Diencephalon (tissue), 1 donor: ENCODE measurements around the gene ICAM5. TPM values are rescaled to one million over a fixed set of nuclear protein-coding genes. Genes with fewer than 3 reads are reported as not detected.

Experiments
- small RNA-seq: library from RNA; depleted of rRNA; stranded (forward); fragments of <200 nt; gene quantifications from one replicate; pipeline ENCODE3, GENCODE V24; 2014
- total RNA-seq: library from RNA; depleted of rRNA; stranded (reverse); fragments of >200 nt; gene quantifications from one replicate; pipeline ENCODE4 v1.2.3, GENCODE V29; 2014

The ICAM5 gene, protein sequence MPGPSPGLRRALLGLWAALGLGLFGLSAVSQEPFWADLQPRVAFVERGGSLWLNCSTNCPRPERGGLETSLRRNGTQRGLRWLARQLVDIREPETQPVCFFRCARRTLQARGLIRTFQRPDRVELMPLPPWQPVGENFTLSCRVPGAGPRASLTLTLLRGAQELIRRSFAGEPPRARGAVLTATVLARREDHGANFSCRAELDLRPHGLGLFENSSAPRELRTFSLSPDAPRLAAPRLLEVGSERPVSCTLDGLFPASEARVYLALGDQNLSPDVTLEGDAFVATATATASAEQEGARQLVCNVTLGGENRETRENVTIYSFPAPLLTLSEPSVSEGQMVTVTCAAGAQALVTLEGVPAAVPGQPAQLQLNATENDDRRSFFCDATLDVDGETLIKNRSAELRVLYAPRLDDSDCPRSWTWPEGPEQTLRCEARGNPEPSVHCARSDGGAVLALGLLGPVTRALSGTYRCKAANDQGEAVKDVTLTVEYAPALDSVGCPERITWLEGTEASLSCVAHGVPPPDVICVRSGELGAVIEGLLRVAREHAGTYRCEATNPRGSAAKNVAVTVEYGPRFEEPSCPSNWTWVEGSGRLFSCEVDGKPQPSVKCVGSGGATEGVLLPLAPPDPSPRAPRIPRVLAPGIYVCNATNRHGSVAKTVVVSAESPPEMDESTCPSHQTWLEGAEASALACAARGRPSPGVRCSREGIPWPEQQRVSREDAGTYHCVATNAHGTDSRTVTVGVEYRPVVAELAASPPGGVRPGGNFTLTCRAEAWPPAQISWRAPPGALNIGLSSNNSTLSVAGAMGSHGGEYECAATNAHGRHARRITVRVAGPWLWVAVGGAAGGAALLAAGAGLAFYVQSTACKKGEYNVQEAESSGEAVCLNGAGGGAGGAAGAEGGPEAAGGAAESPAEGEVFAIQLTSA
- total RNA-seq: 2.5 TPM

DNA sequence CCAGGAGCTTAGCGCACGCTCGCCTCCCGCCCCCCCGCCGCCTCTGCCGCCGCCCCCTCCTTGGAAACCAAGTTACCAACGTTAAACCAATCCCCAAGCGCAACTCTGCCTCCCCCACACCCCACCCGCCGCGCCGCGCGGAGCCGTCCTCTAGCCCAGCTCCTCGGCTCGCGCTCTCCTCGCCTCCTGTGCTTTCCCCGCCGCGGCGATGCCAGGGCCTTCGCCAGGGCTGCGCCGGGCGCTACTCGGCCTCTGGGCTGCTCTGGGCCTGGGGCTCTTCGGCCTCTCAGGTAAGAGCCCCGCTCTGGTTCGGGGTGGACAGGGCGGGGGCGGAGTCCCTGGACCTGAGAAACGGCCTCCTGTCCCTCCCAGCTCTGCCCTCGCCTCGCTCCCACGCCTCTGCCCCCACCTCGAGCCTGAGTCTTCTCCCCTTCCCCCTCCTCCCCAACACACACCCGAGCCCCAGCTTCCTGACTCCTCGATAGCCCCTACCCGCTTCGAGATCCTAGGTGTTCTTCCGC lies at the start of gene ICAM5:
Gene ICAM5 (plus strand): TSS at position 117 of the 521 bp plus-strand sequence. CDS start 92 bp downstream, at position 209.

DNA sequence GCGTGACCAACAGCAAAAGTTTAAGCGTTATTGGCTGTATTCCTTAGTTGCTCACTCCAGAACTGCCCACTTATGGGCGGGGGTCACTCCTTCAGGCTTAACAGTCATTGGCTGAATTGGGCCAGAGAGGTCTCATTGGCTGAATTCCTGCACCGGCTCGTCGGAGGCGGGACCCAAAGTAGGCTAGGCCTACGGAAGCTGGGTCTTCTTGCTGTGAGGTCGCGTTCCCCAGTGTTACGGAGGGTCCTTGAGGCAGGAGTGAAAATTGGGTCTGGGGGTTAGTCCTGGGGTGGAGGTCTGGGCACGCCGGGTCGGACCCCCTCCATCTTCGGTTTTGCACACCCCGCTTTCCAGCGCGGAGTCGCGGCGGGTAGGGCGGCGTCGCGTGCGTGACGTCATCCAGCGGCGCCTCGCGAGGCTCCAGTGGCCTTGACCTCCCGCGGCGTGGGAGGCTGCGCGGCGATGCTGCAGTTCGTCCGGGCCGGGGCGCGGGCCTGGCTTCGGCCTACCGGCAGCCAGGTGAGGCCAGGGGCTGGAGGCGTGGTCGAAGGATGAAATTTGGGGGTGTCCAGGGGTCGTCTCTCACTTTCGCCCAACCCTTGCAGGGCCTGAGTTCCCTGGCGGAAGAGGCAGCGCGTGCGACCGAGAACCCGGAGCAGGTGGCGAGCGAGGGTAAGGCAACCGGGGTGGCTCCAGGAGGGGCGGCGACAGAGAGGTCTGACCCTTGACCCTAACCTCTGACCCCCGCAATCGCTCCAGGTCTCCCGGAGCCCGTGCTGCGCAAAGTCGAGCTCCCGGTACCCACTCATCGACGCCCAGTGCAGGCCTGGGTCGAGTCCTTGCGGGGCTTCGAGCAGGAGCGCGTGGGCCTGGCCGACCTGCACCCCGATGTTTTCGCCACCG lies 37.7 kb upstream of the ICAM5 start, which contains the start of gene MRPL4:
Gene MRPL4 (plus strand): TSS at position 423 of the 903 bp plus-strand sequence. CDS start 40 bp downstream, at position 463.

DNA sequence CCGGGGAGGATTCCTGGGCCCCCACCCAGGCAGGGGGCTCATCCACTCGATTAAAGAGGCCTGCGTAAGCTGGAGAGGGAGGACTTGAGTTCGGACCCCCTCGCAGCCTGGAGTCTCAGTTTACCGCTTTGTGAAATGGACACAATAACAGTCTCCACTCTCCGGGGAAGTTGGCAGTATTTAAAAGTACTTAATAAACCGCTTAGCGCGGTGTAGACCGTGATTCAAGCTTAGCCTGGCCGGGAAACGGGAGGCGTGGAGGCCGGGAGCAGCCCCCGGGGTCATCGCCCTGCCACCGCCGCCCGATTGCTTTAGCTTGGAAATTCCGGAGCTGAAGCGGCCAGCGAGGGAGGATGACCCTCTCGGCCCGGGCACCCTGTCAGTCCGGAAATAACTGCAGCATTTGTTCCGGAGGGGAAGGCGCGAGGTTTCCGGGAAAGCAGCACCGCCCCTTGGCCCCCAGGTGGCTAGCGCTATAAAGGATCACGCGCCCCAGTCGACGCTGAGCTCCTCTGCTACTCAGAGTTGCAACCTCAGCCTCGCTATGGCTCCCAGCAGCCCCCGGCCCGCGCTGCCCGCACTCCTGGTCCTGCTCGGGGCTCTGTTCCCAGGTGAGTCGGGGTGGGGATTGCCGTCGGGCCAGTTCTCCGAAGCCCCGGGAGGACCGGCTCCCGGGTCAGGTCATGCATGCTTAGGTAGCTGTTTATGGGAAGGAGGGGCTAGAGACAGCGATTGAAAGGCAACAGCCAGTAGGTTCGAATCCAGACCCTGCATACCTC lies 18.9 kb upstream of the ICAM5 start, which contains the start of gene ICAM1:
Gene ICAM1 (plus strand): TSS at position 505 of the 779 bp plus-strand sequence. CDS start 40 bp downstream, at position 545.

DNA sequence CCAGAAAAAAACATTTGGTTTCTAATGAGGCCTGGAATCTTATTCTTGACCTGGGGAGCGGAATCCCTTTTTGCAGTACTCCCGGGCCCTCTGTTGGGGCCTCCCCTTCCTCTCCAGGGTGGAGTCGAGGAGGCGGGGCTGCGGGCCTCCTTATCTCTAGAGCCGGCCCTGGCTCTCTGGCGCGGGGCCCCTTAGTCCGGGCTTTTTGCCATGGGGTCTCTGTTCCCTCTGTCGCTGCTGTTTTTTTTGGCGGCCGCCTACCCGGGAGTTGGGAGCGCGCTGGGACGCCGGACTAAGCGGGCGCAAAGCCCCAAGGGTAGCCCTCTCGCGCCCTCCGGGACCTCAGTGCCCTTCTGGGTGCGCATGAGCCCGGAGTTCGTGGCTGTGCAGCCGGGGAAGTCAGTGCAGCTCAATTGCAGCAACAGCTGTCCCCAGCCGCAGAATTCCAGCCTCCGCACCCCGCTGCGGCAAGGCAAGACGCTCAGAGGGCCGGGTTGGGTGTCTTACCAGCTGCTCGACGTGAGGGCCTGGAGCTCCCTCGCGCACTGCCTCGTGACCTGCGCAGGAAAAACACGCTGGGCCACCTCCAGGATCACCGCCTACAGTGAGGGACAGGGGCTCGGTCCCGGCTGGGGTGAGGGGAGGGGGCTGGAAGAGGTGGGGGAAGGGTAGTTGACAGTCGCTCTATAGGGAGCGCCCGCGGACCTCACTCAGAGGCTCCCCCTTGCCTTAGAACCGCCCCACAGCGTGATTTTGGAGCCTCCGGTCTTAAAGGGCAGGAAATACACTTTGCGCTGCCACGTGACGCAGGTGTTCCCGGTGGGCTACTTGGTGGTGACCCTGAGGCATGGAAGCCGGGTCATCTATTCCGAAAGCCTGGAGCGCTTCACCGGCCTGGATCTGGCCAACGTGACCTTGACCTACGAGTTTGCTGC lies 2.7 kb upstream of the ICAM5 start, which contains the start of gene ICAM4:
Gene ICAM4 (plus strand): TSS at position 153 of the 935 bp plus-strand sequence. CDS start 58 bp downstream, at position 211.

DNA sequence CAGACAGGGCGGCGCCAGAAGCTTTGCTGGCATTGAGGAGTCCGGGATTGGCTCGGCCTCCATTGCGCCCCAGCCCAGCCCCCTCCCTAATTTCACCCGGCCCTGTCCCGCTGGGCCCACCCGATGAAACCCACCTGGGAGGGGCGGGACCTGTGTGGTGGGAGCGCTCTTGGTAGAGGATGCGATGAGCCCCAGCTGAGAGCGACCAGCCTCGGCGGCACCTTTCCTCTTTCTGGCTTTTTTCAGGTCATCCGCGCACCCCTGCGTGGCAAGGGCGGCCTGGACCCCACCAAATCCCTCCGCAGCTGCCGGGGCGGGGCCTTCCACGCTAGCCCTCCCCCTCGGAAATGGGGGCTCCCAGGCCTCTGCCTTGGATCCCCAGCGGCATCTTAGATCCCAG lies 19.7 kb downstream of the ICAM5 start, which contains the start of gene ZGLP1:
Gene ZGLP1 (minus strand): TSS at position 393 of the 400 bp plus-strand sequence.

DNA sequence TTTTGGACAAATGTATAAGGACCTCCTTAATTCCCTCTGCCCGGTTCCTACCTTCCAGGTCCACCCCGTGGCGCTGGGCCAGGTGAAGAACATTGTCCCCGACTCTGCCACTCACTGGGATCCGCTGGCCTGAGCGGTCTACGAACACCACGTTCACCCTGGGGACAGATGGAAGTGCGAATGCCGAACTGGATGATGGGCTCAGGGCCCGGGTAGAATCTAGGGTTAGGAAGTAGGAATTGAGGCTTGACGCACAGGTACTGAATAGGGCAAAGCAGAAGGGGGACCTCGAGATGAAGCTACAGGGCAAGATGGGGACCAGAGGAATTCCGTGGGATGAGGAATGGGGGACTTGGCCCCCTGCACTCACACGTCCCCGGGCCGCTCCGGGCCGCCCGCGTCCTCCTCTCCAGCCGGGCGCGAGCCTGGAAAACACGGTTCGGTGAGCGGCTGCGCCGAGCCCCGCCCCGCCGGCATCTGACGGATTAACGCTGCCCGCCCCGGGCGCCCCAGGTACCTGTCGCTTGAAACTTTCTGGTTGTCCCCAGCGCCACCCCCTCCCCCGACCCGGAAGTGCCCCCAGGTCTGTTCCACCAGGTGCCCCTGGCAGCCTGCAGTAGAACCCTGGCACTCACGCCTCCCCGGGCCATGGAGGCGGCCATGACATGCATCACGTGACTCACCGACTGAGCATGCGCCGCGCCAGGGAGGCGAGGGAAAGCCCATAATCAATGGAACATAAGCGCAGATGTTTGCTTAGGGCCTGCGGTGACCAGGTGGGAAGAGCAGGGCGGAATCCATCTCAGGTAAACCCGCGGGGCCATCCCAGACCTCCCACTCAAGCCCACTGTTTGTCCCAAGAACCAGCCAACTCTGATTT lies 25.8 kb downstream of the ICAM5 start, which contains the start of gene FDX2:
Gene FDX2 (minus strand): TSS at position 681 of the 880 bp plus-strand sequence. CDS start 19 bp downstream, at position 662.

DNA sequence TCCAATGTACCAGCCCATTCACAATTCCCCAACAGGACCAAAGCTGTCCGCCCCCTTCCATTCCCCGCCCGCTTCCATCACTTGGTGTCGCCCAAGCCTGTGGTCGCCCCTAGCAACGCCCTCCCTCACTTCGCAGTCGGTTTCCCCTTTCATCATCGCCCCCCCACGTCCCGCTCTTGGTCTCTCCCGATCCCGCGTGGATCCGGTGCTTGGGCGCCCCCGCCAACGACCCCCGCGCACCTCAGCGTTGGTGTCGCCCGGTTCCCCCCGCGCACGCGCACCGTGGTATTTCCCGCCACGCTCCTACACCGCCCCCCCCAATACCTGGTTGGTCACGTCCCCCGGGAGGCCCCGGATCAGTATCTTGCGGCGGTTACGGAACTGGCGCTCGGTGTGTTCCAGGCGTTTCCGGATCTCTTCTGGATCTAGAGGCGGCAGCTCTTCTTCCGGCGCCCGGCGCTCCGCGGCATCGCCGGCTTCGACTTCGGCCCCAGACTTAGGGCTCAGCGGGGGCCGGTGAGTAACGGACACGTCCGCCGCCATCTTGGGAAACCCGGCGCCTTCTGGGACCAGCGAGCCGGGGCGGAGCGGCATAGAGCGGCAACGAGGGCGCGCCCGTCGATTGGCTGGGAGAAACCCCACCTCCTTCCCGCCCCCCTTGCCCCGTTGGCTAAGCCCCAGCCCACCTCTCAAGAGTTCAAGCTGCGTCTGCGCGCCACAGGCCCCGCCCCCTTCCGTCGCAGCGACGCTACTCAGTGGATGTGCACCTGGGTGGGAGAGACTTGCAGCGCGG lies 43.4 kb downstream of the ICAM5 start, which contains the start of gene RAVER1:
Gene RAVER1 (minus strand): TSS at position 565 of the 793 bp plus-strand sequence. CDS start 22 bp downstream, at position 543.

DNA sequence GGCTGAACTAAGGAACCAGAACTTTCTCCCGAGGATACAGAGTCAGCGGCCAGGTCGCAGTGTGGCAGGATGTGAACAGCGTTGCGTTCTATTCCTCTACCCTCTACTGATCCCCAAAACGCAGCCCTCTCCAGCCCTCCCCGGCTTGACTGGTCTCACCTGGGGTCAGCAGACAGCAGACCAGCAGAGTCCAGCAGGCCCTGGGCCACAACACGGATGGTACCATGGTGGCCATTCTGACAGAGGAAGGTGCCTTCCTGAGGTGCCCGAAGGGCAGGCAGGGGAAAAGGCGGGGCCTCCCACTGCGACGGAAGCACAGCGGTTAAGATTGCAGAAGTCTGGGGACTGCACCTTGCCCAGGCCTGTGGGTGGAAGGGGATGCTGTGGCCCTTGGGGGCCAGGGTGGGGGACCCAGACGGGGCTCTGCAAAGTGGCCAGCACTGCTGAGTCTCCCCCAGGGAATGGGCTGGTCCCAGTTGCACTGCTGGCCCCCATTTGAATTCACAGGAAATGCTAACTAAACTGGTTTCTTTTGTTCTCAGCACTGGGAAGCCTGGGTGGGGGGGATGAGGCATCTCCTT lies 49.7 kb downstream of the ICAM5 start, which contains the start of gene ICAM3:
Gene ICAM3 (minus strand): TSS at position 245 of the 581 bp plus-strand sequence. CDS start 10 bp downstream, at position 235.

Small RNA genes within 50 kb of the gene (small RNA-seq; reads per million reads assigned to genes)
- gene AC011511.1 (not detected), gene AC011511.4 (not detected)

Other genes starting within 250 kb of the ICAM5 start
- gene SHFL, start 203.6 kb upstream of the ICAM5 start, total RNA-seq: 7.8 TPM
- gene ANGPTL6, start 187.3 kb upstream of the ICAM5 start, total RNA-seq: 0.69 TPM
- gene PPAN, start 183.6 kb upstream of the ICAM5 start, total RNA-seq: 18.5 TPM
- gene P2RY11, start 178.3 kb upstream of the ICAM5 start, total RNA-seq: 6.5 TPM
- 101 TPM for gene EIF3G, start 170.1 kb upstream of the ICAM5 start, total RNA-seq
- gene DNMT1, start 95.0 kb upstream of the ICAM5 start, total RNA-seq: 35.1 TPM
- gene S1PR2, start 58.6 kb upstream of the ICAM5 start, total RNA-seq: 4.4 TPM
- gene MRPL4, start 37.7 kb upstream of the ICAM5 start, total RNA-seq: 15.7 TPM
- 1.8 TPM for gene ICAM1, start 18.8 kb upstream of the ICAM5 start, total RNA-seq
- 0.46 TPM for gene ICAM4, start 3.0 kb upstream of the ICAM5 start, total RNA-seq
- 1.6 TPM for gene ZGLP1, start 19.9 kb downstream of the ICAM5 start, total RNA-seq
- gene FDX2, start 26.1 kb downstream of the ICAM5 start, total RNA-seq: 21.0 TPM
- gene RAVER1, start 43.6 kb downstream of the ICAM5 start, total RNA-seq: 4.8 TPM
- gene ICAM3, start 49.7 kb downstream of the ICAM5 start, total RNA-seq: 1.4 TPM
- gene TYK2, start 90.6 kb downstream of the ICAM5 start, total RNA-seq: 40.6 TPM
- 62.1 TPM for gene CDC37, start 113.6 kb downstream of the ICAM5 start, total RNA-seq
- gene PDE4A, start 130.6 kb downstream of the ICAM5 start, total RNA-seq: 9.0 TPM
- 36.9 TPM for gene KEAP1, start 213.4 kb downstream of the ICAM5 start, total RNA-seq
- not detected for gene S1PR5, start 227.5 kb downstream of the ICAM5 start, total RNA-seq